ENCODE data around the gene P4HB.

The P4HB gene

GRCh38 chr17:81822312-81822637, 38.1 kb downstream of the P4HB start:
- Histone ChIP-seq H3K9me3 (replicated peaks; ENCODE audit: insufficient read depth, low read length) (no peaks in the 10 kb centered on the region), H3K9me2 (replicated peaks; ENCODE audit: insufficient read depth, low read length) (no peaks in the 10 kb centered on the region), H3K27me3 (replicated peaks; ENCODE audit: insufficient read depth, low read length) (peaks cover 11% of the 10 kb centered on the region), H3K4me2 (ENCODE audit: low read depth, low read length) (no peak overlapping the region), H4K20me1 (ENCODE audit: insufficient read depth, low read length) (no peaks in the 10 kb centered on the region), H3F3A (ENCODE audit: insufficient read depth, low read length) (no peaks in the 10 kb centered on the region), H3K9ac (ENCODE audit: low read length) (no peak overlapping the region), H3K4me1 (ENCODE audit: low read length) (no peaks in the 10 kb centered on the region), H3K4me3 (ENCODE audit: low read length) (no peak overlapping the region), H3K36me3 (replicated peaks; ENCODE audit: insufficient read depth, low read length) (no peaks in the 10 kb centered on the region), H2AFZ (ENCODE audit: low read length) (no peak overlapping the region), H3K79me2 (ENCODE audit: low read length) (no peaks in the 10 kb centered on the region), H3K27ac (ENCODE audit: low read length) (no peak overlapping the region)
- no peak for DNase-seq
- TF ChIP-seq EZH2phosphoT487 (IDR thresholded peaks at IDR 0.05; ENCODE audit: low read length) (no peak), CTCF (IDR thresholded peaks at IDR 0.05; ENCODE audit: low read length) (no peak), EZH2 (optimal IDR thresholded peaks at IDR 0.05; ENCODE audit: low read depth, low read length) (no peak)

- Histone ChIP-seq H4K20me1 (ENCODE audit: insufficient read depth, low read length) (no peaks in the 10 kb centered on the region), H3K4me2 (ENCODE audit: low read depth, low read length) (no peak overlapping the region), H3K79me2 (ENCODE audit: low read length) (no peaks in the 10 kb centered on the region), H3K9me2 (replicated peaks; ENCODE audit: insufficient read depth, low read length) (no peaks in the 10 kb centered on the region), H3K9ac (ENCODE audit: low read length) (no peak overlapping the region), H2AFZ (ENCODE audit: low read length) (no peak overlapping the region), H3K36me3 (replicated peaks; ENCODE audit: insufficient read depth, low read length) (no peaks in the 10 kb centered on the region), H3K4me1 (ENCODE audit: low read length) (no peaks in the 10 kb centered on the region), H3F3A (ENCODE audit: insufficient read depth, low read length) (no peaks in the 10 kb centered on the region), H3K27me3 (replicated peaks; ENCODE audit: insufficient read depth, low read length) (peaks cover 17% of the 10 kb centered on the region), H3K4me3 (ENCODE audit: low read length) (no peak overlapping the region), H3K27ac (ENCODE audit: low read length) (no peak overlapping the region), H3K9me3 (replicated peaks; ENCODE audit: insufficient read depth, low read length) (no peaks in the 10 kb centered on the region)
- TF ChIP-seq EZH2 (optimal IDR thresholded peaks at IDR 0.05; ENCODE audit: low read depth, low read length) (no peak), EZH2phosphoT487 (IDR thresholded peaks at IDR 0.05; ENCODE audit: low read length) (no peak), CTCF (IDR thresholded peaks at IDR 0.05; ENCODE audit: low read length) (peak; percentile 12; the same call in 1 of the 2 replicates)
- no peak for DNase-seq
These were observed 38.6 kb downstream of the P4HB start for GRCh38 chr17:81821603-81822311.

DNA sequence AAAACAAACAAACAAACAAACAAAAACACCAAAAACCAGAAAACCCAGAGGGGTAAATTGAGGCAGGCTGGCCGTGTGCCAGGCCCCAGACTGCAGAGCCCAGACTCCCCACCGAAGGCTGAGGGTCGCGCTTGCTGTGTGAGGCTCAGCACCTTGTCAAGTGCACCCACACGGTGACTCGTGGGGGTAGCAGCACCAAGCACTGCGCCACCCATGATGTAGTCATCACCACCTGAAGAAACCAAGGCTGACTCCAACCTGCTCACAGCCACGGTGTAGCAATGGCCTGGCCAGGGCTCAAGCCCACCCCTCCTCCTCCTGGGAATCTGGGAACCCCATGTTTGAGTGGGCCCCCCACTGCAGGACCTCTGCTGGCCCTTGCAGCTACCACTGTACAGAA, 39.2 kb downstream of the P4HB start:
- H3K79me2 ChIP-seq (ENCODE audit: low read length) = no peaks in the 10 kb centered on the region
- peaks cover 2% of the 10 kb centered on the region for H3K4me1 ChIP-seq (ENCODE audit: low read length)
- no peak for TF ChIP-seq EZH2phosphoT487 (IDR thresholded peaks at IDR 0.05; ENCODE audit: low read length)
- no peak for TF ChIP-seq CTCF (IDR thresholded peaks at IDR 0.05; ENCODE audit: low read length)
- H4K20me1 ChIP-seq (ENCODE audit: insufficient read depth, low read length) = no peaks in the 10 kb centered on the region
- H3K9ac ChIP-seq (ENCODE audit: low read length) = no peak overlapping the region
- no peak overlapping the region for H3K4me2 ChIP-seq (ENCODE audit: low read depth, low read length)
- no peak overlapping the region for H2AFZ ChIP-seq (ENCODE audit: low read length)
- H3F3A ChIP-seq (ENCODE audit: insufficient read depth, low read length) = no peaks in the 10 kb centered on the region; the same call in 1 of the 2 replicates
- peaks cover 19% of the 10 kb centered on the region for H3K27me3 ChIP-seq (replicated peaks; ENCODE audit: insufficient read depth, low read length)
- H3K9me3 ChIP-seq (replicated peaks; ENCODE audit: insufficient read depth, low read length) = no peaks in the 10 kb centered on the region
- H3K4me3 ChIP-seq (ENCODE audit: low read length) = no peak overlapping the region
- H3K27ac ChIP-seq (ENCODE audit: low read length) = no peak overlapping the region
- H3K36me3 ChIP-seq (replicated peaks; ENCODE audit: insufficient read depth, low read length) = no peaks in the 10 kb centered on the region
- DNase-seq = no peak
- H3K9me2 ChIP-seq (replicated peaks; ENCODE audit: insufficient read depth, low read length) = no peaks in the 10 kb centered on the region
